HepG2 (cell line): ENCODE results near the gene GNB1. TPM values are rescaled to one million over a fixed set of nuclear protein-coding genes. Genes with fewer than 3 reads are reported as not detected.

Source experiments
- HDAC1 ChIP-seq: sonication (generic); formaldehyde crosslinking; IDR thresholded peaks from 2 replicates; pipeline ENCODE4 v1.5.1; 2020; ENCODE audit warnings: mild to moderate bottlenecking, missing genetic modification reagents
- NRL ChIP-seq: sonication (generic); formaldehyde crosslinking; IDR thresholded peaks from 2 replicates; pipeline ENCODE4 v1.5.0; 2020; ENCODE audit warnings: missing genetic modification reagents, mild to moderate bottlenecking, moderate library complexity, borderline replicate concordance
- ZNF512B ChIP-seq: sonication (generic); formaldehyde crosslinking; IDR thresholded peaks from 2 replicates; pipeline ENCODE4 v1.5.1; 2020; ENCODE audit warnings: missing genetic modification reagents, mild to moderate bottlenecking, borderline replicate concordance
- polyA plus RNA-seq, 8 experiments: library from polyadenylated mRNA; depleted of rRNA in 3 of 8; stranded (reverse) in 7 of 8; unstranded in 1 of 8; fragments of >200 nt; fragmentation: Illumina TruSeq in 4 of 8; extraction: Trizol in 4 of 8; gene quantifications; 2 replicates each; pipeline versions ENCODE4 v1.2.1 to v1.2.3, GENCODE V29; 2011 to 2016; ENCODE audit warnings: low read depth in 4 of 8, missing spikeins in 1 of 8, mixed read lengths in 1 of 8; ENCODE audit not compliant: insufficient read depth in 1 of 8
- total RNA-seq, 5 experiments: library from RNA; depleted of rRNA; stranded (reverse); fragments of >200 nt; fragmentation: Illumina TruSeq; extraction: Trizol; gene quantifications; 2 replicates each; pipeline ENCODE4 v1.2.3, GENCODE V29; 2016; ENCODE audit warnings: low read depth in 1 of 5
- TF ChIP-seq, protein P1 (sequence below): sonication (generic); formaldehyde crosslinking; IDR thresholded peaks from one replicate; pipeline ENCODE4 v1.5.1; 2020; ENCODE audit warnings: mild to moderate bottlenecking, missing genetic modification reagents; ENCODE audit errors: not compliant biosample characterization

GNB1 gene
- total and polyA plus RNA-seq, 2 of the 13 experiments (the other 11 are each of a cell fraction or from before 2014, with no cell fraction given): 66.2 to 327 TPM

GRCh38 chr1:1892079-1892762, 1.3 kb upstream of the GNB1 start (continued):
- TF ChIP-seq, protein P1, sequence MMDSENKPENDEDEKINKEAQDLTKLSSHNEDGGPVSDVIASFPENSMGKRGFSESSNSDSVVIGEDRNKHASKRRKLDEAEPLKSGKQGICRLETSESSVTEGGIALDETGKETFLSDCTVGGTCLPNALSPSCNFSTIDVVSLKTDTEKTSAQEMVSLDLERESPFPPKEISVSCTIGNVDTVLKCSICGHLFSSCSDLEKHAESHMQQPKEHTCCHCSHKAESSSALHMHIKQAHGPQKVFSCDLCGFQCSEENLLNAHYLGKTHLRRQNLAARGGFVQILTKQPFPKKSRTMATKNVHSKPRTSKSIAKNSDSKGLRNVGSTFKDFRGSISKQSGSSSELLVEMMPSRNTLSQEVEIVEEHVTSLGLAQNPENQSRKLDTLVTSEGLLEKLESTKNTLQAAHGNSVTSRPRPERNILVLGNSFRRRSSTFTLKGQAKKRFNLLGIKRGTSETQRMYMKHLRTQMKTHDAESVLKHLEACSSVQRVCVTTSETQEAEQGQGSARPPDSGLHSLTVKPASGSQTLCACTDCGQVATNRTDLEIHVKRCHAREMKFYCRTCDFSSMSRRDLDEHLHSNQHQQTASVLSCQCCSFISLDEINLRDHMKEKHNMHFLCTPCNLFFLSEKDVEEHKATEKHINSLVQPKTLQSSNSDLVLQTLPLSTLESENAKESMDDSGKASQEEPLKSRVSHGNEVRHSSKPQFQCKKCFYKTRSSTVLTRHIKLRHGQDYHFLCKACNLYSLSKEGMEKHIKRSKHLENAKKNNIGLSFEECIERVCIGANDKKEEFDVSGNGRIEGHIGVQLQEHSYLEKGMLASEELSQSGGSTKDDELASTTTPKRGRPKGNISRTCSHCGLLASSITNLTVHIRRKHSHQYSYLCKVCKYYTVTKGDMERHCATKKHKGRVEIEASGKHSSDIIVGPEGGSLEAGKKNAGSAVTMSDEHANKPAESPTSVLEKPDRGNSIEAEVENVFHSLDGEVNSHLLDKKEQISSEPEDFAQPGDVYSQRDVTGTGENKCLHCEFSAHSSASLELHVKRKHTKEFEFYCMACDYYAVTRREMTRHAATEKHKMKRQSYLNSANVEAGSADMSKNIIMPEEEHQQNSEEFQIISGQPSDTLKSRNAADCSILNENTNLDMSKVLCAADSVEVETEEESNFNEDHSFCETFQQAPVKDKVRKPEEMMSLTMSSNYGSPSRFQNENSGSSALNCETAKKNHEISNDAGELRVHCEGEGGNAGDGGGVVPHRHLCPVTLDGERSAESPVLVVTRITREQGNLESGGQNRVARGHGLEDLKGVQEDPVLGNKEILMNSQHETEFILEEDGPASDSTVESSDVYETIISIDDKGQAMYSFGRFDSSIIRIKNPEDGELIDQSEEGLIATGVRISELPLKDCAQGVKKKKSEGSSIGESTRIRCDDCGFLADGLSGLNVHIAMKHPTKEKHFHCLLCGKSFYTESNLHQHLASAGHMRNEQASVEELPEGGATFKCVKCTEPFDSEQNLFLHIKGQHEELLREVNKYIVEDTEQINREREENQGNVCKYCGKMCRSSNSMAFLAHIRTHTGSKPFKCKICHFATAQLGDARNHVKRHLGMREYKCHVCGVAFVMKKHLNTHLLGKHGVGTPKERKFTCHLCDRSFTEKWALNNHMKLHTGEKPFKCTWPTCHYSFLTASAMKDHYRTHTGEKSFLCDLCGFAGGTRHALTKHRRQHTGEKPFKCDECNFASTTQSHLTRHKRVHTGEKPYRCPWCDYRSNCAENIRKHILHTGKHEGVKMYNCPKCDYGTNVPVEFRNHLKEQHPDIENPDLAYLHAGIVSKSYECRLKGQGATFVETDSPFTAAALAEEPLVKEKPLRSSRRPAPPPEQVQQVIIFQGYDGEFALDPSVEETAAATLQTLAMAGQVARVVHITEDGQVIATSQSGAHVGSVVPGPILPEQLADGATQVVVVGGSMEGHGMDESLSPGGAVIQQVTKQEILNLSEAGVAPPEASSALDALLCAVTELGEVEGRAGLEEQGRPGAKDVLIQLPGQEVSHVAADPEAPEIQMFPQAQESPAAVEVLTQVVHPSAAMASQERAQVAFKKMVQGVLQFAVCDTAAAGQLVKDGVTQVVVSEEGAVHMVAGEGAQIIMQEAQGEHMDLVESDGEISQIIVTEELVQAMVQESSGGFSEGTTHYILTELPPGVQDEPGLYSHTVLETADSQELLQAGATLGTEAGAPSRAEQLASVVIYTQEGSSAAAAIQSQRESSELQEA (CRISPR knock-in tag): no peak
- TF ChIP-seq ZNF512B: no peak
- no peak for TF ChIP-seq NRL (CRISPR knock-in tag)
- TF ChIP-seq HDAC1: no peak
